ENCODE measurements around the gene BLTP3A. TPM values are rescaled to one million over a fixed set of nuclear protein-coding genes. Genes with fewer than 3 reads are reported as not detected.

BLTP3A gene
- polyA plus RNA-seq, 3 donors = 1.0 to 7.2 (median 1.2) TPM

DNA sequence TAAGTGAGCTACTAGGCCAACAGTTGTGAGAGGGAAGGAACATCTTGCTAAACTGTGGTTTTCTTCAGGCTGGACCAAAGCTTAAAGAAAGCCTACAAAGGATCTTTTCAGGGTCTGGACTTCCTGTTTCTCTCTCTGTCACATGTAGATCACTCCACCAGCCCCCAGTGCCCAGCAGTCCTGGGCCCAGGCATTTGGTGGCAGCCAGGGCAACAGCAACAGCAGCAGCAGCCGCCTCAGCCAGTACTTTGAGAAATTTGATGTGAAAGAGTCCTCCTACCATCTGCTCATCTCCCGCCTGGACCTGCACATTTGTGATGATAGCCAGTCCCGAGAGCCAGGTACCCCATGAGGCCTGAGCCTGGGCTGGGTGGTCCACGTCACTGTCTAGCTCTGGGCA is 44.1 kb downstream of the BLTP3A start:
- H3K4me2 ChIP-seq (replicated peaks; ENCODE audit: extremely low read depth, low read length, poor library complexity, severe bottlenecking) = no peak overlapping the region

DNA sequence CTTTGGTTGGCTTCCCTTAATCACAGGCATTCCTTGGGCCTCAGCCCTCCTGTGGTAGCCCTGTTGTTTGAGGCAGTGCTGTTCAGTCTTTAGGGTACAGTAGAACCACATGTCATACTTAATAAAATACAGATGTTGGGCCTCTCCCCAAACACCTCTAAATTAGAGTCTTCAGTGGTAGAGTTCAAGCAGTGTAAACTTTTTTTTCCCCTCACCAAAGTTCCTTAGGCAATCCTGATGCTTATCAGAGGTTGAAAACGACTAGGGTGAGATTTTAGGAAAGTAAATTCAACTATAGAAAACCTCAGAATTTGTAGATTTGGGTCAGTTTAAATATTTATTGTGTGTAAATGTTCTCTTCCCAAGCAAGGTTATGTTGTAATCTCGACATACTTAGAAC is 44.6 kb downstream of the BLTP3A start:
- intact Hi-C loops (cut with micrococcal nuclease) = no loop called here
- no peaks in the 10 kb centered on the region for H4K20me1 ChIP-seq (ENCODE audit: insufficient read depth, low read length)
- TF ChIP-seq, protein P1, sequence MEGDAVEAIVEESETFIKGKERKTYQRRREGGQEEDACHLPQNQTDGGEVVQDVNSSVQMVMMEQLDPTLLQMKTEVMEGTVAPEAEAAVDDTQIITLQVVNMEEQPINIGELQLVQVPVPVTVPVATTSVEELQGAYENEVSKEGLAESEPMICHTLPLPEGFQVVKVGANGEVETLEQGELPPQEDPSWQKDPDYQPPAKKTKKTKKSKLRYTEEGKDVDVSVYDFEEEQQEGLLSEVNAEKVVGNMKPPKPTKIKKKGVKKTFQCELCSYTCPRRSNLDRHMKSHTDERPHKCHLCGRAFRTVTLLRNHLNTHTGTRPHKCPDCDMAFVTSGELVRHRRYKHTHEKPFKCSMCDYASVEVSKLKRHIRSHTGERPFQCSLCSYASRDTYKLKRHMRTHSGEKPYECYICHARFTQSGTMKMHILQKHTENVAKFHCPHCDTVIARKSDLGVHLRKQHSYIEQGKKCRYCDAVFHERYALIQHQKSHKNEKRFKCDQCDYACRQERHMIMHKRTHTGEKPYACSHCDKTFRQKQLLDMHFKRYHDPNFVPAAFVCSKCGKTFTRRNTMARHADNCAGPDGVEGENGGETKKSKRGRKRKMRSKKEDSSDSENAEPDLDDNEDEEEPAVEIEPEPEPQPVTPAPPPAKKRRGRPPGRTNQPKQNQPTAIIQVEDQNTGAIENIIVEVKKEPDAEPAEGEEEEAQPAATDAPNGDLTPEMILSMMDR (IDR thresholded peaks at IDR 0.05) = no peak
- H3K36me3 ChIP-seq (replicated peaks in 1 of 2; ENCODE audit: control insufficient read depth in 1 of 2, insufficient read depth in 2 of 2, low read length in 2 of 2) = peaks cover 2 to 46% of the 10 kb centered on the region in 2 donors
- H3K9me3 ChIP-seq (replicated peaks in 1 of 2; ENCODE audit: control insufficient read depth in 1 of 2, insufficient read depth in 1 of 2, low read length in 2 of 2) = no peaks in the 10 kb centered on the region
- no peak overlapping the region for H3K4me3 ChIP-seq (replicated peaks in 1 of 3; ENCODE audit: low read depth in 2 of 3, low read length in 3 of 3)
- peak overlapping the region; percentile 71 to 88 (median 87) for H3K27ac Mint-ChIP-seq
- peaks cover 23% of the 10 kb centered on the region in 2 donors for H3K4me1 ChIP-seq (ENCODE audit: control insufficient read depth in 1 of 2, insufficient read depth in 2 of 2, low read length in 2 of 2)
- no peaks in the 10 kb centered on the region for H3K79me2 ChIP-seq (ENCODE audit: insufficient read depth, low read length)
- H3K27me3 ChIP-seq (ENCODE audit: control insufficient read depth in 2 of 2, insufficient read depth in 2 of 2, low read length in 2 of 2) = no peaks in the 10 kb centered on the region
- peaks cover 53 to 58% of the 10 kb centered on the region in 2 donors for H3K36me3 Mint-ChIP-seq
- peak overlapping the region; percentile 29 to 81 for H3K27ac ChIP-seq (ENCODE audit: low read depth in 1 of 2, low read length in 2 of 2)
- H3K4me1 Mint-ChIP-seq = peaks cover 24% of the 10 kb centered on the region
- H3K9me3 Mint-ChIP-seq = peaks cover 0 to 1% (median 0%) of the 10 kb centered on the region in 7 donors
- H3K4me2 ChIP-seq (replicated peaks; ENCODE audit: extremely low read depth, low read length, poor library complexity, severe bottlenecking) = no peak overlapping the region
- H3K4me3 Mint-ChIP-seq = no peak overlapping the region
- H3K27me3 Mint-ChIP-seq (ENCODE audit: low read depth in 3 of 3) = peaks cover 0 to 2% (median 0%) of the 10 kb centered on the region in 3 donors
- H2AFZ ChIP-seq (ENCODE audit: insufficient read depth, low read depth, low read length, poor library complexity, severe bottlenecking) = no peak overlapping the region
- DNase-seq = no peak
- peak overlapping the region; percentile 19 for H3K9ac ChIP-seq (ENCODE audit: insufficient read depth, low read length, poor library complexity, severe bottlenecking)
- WGBS (ENCODE audit: insufficient coverage) = no CpG with 5 or more reads among the region's 2 CpGs

More for the DNA sequence above, 44.1 kb downstream of the BLTP3A start:
- peak; percentile 4 to 12 (median 11) for DNase-seq
- Mint-ChIP-seq H3K27ac (peak overlapping the region; percentile 71 to 88 (median 87)), H3K4me3 (no peak overlapping the region), H3K4me1 (peaks cover 24% of the 10 kb centered on the region), H3K9me3 (peaks cover 0 to under 1% (median 0%) of the 10 kb centered on the region in 7 donors), H3K36me3 (peaks cover 54 to 61% of the 10 kb centered on the region in 2 donors), H3K27me3 (ENCODE audit: low read depth in 3 of 3) (peaks cover 0 to 2% (median 0%) of the 10 kb centered on the region in 3 donors)
- Histone ChIP-seq H3K27ac (ENCODE audit: low read depth in 1 of 2, low read length in 2 of 2) (peak overlapping the region; percentile 29 to 81), H3K27me3 (ENCODE audit: control insufficient read depth in 2 of 2, insufficient read depth in 2 of 2, low read length in 2 of 2) (no peaks in the 10 kb centered on the region), H3K4me3 (replicated peaks in 1 of 3; ENCODE audit: low read depth in 2 of 3, low read length in 3 of 3) (no peak overlapping the region), H4K20me1 (ENCODE audit: insufficient read depth, low read length) (no peaks in the 10 kb centered on the region), H3K79me2 (ENCODE audit: insufficient read depth, low read length) (no peaks in the 10 kb centered on the region), H3K36me3 (replicated peaks in 1 of 2; ENCODE audit: control insufficient read depth in 1 of 2, insufficient read depth in 2 of 2, low read length in 2 of 2) (peaks cover 2 to 48% of the 10 kb centered on the region in 2 donors), H3K9ac (ENCODE audit: insufficient read depth, low read length, poor library complexity, severe bottlenecking) (peak overlapping the region; percentile 19), H3K4me1 (ENCODE audit: control insufficient read depth in 1 of 2, insufficient read depth in 2 of 2, low read length in 2 of 2) (peaks cover 23% of the 10 kb centered on the region in 2 donors), H3K9me3 (replicated peaks in 1 of 2; ENCODE audit: control insufficient read depth in 1 of 2, insufficient read depth in 1 of 2, low read length in 2 of 2) (no peaks in the 10 kb centered on the region), H2AFZ (ENCODE audit: insufficient read depth, low read depth, low read length, poor library complexity, severe bottlenecking) (no peak overlapping the region)
- TF ChIP-seq, protein P1 (IDR thresholded peaks at IDR 0.05) = no peak
- intact Hi-C loops (cut with micrococcal nuclease) = no loop called here
- WGBS (ENCODE audit: insufficient coverage) = 67% methylated on average over 2 of the region's 4 CpGs

Data from CD14-positive monocyte (primary cell).